HG03432 (cell line): ENCODE data around the gene FMNL2.
"Not testable (repeated sequence)": the region's sequence is repeated elsewhere in the genome, so short reads cannot be mapped to it uniquely, and the experiment has no call there.

ENCODE experiments used
- ATAC-seq: cut with Tn5 transposase; IDR thresholded peaks from one replicate; pipeline ENCODE4 v1.9.1; 2021; ENCODE audit warnings: mild to moderate bottlenecking, moderate library complexity; ENCODE audit not compliant: unreplicated experiment

FMNL2 gene

GRCh38 chr2:152335016-152335725 lies at the start of gene FMNL2:
FMNL2 (plus strand) TSS chr2:152335174.
- peak; percentile 94 for ATAC-seq

DNA sequence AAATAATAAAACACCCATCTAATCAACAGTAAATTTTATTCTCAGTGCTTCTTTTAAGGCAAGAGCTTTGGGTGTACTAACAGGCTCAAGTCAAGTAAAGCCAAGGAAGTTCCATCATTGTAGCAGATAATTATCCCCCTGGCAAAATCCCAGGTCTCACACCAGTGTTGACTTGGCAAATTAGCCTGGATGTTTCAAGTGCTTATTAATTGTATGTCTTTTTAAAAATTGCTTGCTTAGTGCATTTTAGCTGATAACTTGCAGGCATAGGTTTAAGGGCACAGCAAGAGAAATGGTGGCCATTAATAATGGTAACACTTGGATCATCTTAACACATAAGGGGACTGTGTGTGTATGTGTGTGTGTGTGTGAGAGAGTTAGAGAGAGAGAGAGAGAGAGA lies 42.0 kb upstream of the FMNL2 start:
- no peak for ATAC-seq

GRCh38 chr2:152297715-152298114 lies 37.3 kb upstream of the FMNL2 start:
- ATAC-seq = no peak

- ATAC-seq = no peak
Observed at GRCh38 chr2:152298754-152299153, 36.2 kb upstream of the FMNL2 start.

GRCh38 chr2:152301131-152301530 lies 33.8 kb upstream of the FMNL2 start:
- no peak for ATAC-seq

- ATAC-seq = no peak
Observed at GRCh38 chr2:152303951-152304350, 31.0 kb upstream of the FMNL2 start.

DNA sequence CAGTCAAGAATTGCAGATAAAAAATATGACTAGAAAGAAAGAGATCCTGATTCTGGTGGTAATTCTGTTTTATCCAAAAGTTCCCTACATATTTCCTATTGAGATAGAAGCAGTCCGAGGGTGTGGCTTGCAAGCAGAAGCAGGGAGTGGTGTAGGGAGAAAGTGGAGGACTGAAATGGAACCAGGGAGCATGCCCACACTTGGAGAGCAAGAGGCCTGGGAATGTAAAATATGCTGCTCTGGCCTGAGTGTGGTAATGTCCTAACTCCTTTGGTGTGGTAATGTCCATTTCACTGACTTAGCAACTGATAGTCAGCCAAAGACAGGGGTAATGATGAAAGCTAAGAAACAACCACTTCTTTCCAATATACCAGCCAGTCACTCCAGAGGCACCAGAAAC lies 30.1 kb upstream of the FMNL2 start:
- ATAC-seq = no peak

GRCh38 chr2:152307863-152308262 lies 27.1 kb upstream of the FMNL2 start:
- no peak for ATAC-seq

DNA sequence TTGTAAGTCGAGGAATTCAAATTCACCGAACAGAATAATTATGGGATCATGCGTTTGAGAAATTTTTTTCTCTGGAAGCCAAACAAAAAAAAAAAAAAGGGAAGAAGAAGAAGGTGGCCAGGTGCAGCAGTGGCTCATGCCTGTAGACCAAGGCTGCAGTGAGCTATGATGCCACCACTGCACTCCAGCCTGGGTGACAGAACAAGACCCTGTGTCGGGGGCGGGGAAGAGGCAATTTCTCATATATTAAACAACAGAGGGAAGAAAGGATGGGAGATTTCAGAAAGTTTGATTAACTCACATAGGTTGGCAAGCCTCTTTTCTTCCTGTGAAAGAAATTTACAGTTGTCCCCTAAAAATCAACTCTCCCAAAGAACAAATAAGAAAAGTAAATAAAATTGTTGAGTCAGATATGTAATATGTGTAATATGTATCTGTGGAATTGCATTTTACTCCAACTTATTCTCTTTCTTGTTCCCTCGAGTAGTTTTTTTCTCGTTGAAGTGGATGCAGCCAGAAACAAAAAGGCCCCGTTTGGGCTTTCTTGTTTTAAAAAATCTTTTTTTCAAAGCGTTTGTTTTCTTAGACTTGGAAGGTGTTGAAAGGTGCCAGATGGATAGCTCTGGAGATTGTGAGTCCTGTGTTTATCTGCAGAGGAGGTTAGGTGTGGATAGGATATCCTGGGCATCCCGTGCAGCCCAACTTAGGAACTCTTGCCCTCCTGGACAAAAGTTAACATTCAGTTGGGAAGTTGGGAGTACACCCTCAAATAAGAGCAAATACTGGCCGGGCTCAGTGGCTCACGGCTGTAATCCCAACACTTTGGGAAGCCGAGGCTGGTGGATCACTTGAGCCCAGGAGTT lies 25.4 kb upstream of the FMNL2 start:
- ATAC-seq = no peak

GRCh38 chr2:152319822-152320570 lies 15.0 kb upstream of the FMNL2 start:
- ATAC-seq = no peak

DNA sequence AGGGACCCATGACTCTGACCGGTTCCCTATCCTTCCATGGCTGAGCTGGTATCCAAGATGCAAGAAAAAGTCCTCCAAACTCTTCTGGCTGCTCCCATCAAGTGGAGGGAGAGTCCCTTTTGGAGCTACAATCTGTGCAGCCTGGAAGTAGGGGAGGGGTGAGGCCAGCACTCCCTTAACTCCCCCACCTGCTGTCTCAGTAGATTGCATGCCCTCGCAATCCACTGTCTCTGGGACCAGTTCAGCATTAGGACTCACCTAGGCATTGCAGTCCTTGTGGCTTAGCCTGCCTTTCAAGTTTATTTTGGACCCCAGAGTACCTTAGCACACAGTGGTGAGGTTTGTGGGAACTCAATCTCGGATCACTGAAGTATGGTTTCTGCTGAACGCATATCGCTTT lies 14.2 kb upstream of the FMNL2 start:
- no peak for ATAC-seq

GRCh38 chr2:152322222-152322621 lies 12.8 kb upstream of the FMNL2 start:
- no peak for ATAC-seq

GRCh38 chr2:152325126-152325525 lies 9.8 kb upstream of the FMNL2 start:
- not testable (repeated sequence) for ATAC-seq

- no peak for ATAC-seq
Observed at GRCh38 chr2:152326710-152327109, 8.3 kb upstream of the FMNL2 start.

GRCh38 chr2:152328013-152328412 lies 7.0 kb upstream of the FMNL2 start:
- no peak for ATAC-seq

DNA sequence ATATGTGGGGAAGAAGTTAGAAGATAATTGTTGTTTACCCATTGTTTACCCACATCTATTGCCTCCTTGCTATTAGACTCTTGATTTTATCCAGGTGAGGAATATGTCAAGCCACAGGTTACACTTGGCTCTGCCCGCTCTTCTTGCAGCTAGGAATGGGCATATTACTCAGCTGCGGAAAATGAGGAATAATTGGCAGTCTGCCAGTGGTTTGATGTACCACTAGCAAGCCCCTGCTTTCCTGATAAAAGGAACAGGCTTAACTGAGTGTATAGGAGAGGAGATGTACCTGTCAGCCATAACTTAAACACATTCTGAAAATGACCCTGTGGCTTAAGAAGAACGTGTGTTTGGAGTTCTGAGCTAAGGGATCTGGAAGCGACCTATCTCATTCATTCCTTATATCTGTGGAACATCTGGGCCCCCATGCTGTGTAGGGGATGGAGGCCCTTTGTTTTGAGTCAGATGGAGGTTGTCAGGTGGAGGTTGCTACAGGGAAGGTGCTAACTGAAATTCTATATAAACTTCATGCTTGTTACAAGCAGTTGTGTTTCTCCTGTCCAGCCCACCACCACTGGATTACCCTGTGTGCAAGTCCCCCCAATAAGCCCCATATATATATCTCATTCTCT lies 4.6 kb upstream of the FMNL2 start:
- no peak for ATAC-seq

- no peak for ATAC-seq
Observed at GRCh38 chr2:152334701-152335015, 316 bp upstream of the FMNL2 start.

DNA sequence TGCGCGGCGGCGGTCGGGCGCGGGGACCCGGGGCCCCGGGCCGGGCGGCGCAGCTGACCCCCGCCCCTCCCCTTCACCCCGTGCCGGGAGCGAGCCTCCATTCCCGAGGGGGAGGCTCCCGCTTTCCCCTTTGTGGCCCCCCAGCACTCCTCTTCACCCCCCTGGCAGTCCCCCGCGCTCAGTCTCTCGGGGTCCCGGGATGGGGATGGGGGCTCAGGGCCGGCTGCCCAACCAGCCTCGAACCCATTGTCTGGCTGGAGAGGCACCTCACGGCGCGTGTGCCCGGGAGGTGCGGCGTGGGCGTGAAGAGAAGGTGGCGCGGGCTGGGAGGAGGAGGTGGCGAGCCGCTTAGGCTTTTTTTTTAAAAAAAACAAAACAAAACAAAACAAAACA lies 748 bp downstream of the FMNL2 start:
- peak; percentile 20 for ATAC-seq

DNA sequence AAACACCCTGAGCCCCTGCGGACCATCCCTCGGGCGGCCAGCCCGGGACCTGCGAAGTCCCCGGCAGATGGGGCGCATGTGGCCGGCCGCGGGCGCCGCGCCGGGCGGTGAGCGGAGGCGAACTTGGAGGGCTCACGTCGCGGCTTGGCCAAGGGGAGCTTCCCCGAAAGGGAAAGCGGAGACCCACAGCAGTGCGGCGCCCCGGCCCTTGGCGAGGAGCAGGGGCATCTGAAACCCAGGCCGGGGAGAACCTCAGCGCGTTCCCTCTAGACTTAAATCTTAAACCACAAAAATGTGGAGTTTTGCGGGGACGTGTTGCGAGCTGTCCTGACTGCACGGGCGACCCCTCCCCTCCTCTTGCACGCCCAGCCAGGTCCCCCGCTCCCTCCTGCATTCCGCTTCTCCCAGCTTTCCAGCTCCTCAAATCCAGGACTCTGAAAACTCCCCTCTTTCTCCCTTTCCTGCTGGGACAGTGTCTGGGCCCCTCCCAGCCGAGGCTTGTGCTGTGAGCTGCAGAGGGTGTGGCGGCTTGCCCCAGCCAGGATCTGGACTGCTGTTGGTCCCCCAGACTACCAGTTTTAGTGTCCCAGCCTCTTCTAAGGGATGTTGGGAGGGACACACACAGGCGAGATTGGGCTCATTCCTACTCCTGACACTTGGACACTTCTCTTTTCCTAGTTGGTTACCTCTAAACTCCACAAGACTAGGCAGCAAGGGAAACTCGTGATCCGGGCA lies 1.3 kb downstream of the FMNL2 start:
- peak; percentile 30 for ATAC-seq

- no peak for ATAC-seq
Observed at GRCh38 chr2:152336854-152337510, 2.0 kb downstream of the FMNL2 start.
